Activated CD8-positive, alpha-beta memory T cell treated with anti-CD3 and anti-CD28 coated beads for 4 hours (primary cell): ENCODE results near the gene MYB.
A peak's percentile ranks its signal among the peaks of the same experiment; 100 is the strongest.
"Not testable (repeated sequence)": the region's sequence is repeated elsewhere in the genome, so short reads cannot be mapped to it uniquely, and the experiment has no call there.

Experiments used
- DNase-seq, 2 donors: peaks; one replicate each; pipeline ENCODE4 v3.0.0-alpha.2; 2020; ENCODE audit warnings: low read depth in 2 of 2

Gene MYB

DNA sequence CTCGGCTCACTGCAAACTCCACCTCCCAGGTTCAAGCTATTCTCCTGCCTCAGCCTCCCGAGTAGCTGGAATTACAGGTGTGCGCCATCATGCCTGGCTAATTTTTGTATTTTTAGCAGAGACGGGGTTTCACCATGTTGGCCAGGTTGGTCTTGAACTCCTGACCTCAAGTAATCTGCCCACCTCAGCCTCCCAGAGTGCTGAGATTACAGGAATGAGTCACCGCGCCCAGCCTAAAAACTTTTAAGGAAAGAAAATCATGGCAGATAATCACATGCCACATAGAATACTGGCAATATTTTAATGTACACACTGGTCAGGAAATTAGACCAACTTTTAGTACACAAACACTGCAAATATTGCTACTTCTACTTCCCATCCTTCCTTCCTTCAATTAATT, 16.7 kb upstream of the MYB start:
- not testable (repeated sequence) for DNase-seq

DNA sequence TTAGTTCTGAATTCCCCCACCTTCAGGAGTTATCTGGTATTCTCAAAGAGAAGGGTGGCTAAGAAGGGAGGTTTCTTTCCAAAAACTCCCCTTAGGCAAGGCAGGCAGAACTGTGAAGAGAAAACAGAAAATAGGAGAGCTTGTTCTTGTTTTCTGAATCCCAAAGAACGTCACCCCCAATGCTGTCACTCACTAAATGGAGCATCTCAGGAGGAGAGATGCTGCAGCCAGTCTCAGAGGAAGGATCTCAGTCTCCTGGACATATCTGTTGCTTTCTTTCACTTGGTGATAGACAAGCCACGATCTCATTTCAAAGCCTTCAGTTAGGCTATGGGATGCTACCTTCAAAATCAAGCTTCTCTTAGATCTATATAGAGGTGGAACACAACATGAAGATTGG, 16.1 kb upstream of the MYB start:
- no peak for DNase-seq

DNA sequence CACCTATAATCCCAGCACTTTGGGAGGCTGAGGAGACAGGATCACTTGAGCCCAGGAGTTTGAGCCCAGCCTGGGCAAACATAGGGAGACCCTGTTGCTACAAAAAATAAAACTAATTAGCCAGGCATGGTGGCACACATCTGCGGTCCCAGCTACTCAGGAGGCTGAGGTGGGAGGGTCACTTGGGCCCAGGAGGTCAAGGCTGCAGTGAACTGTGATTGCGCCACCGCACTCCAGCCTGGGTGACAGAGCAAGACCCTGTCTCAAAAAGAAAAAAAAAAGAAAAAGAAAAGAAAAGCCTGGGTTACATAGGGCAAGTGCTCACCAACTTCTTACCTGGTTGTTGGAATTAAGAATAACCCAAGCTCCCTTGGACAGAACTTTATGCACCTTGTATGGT, 14.6 kb upstream of the MYB start:
- DNase-seq, result no peak

DNA sequence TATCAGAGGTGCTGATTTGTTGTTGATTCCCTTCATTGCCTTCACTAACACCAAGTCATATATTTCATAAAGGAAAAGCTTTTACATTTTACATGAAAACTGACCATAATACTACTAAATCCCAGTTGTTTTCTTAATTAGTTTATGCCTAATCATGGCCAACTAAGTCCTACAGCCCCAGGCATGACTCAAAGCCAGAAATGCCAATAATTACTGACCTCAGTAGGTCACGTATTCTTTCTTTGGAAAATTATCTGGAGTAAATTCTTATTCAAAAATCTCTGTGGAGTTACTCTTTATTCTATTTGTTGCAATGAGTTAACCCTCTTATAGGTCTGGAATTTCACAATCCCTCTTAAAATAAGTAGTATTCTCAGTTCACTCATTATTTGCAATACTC, 13.5 kb upstream of the MYB start:
- DNase-seq, result no peak

DNA sequence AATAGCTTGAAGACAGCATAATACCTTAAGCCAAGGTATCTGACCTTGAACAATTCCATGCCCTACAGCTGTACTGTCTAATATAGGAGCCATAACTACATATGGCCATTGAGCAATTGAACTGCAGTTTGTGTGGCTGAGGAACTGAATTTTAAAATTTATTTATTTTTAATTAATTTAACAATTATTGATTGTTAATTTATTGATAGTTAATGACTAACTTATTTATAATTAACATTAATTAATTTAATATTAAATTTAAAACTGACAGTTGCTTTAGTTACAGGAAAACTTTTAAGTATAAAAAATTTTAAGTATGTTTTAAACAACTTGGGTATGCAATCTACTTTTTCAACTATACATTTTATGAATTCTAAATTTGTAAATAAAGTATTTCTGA, 12.3 kb upstream of the MYB start:
- DNase-seq, result no peak

DNA sequence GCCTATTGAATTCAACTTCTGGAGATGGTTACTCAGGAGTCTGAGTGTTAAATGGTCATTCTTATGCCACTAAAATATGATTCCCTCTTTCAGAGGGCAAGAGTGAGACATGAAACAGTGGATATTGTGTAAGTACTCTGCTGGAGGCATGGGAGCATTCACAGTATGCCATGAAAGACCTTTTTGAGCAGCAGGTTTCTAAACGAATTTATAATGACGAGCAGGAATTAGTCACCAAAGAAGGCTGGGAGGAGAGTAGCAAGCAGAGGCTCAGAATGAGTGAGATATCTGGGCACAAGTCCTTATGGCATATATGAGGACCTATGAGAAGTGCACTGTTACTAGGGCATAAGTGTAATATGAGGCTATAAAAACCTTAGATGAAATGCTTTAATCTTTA, 10.9 kb upstream of the MYB start:
- no peak for DNase-seq

DNA sequence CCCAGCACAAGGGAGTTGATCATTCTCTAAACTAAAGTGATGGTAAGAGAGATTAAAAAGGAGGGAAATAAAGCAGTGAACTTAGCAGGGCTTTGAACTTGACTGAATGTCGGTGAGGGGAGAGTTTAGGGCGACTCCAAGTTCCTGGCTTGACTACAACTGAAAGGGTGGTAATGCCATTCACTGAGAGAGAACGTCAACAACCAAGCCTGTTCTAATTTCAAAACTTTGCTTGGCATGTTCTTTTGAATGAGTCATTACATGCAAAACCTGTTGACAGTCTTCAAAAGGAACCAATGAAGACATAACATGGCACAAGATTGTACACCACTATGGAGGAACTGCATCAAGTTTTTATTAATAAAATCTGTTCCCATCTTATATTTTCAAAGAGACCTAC, 10.3 kb upstream of the MYB start:
- no peak for DNase-seq

DNA sequence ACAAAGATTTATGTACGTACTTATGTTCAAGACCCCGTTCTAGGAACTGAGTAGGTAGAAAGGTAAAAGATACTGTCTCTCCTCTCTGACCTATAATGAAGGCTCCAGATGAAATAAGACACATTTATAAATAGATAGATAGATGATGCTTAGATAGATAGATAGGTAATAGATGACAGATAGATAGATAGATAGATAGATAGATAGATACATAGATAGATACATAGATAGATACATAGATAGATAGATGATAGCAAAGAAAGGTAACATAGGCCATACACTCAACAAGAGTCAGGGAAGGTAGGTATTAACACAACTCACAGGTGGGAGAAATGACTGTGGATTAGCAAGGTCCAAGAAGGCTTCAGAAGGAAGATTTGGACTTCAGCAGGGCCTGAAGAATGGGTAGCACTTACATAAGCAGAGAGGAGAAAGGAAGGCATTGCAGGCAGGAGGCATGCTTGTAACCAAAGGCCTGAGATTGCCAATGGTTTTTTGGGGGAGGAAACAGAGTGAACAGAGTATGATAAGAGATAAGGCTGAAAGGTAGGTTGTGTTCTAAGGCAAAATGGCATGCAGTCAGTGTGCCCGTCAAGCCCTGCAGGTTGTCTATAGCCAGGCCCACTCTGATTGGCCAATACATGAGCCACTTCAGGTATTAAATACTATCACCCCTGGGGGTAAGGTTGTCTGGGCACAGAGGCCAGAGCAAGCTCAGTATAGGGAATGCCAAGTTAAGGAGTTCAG, 7.7 kb upstream of the MYB start:
- no peak for DNase-seq

DNA sequence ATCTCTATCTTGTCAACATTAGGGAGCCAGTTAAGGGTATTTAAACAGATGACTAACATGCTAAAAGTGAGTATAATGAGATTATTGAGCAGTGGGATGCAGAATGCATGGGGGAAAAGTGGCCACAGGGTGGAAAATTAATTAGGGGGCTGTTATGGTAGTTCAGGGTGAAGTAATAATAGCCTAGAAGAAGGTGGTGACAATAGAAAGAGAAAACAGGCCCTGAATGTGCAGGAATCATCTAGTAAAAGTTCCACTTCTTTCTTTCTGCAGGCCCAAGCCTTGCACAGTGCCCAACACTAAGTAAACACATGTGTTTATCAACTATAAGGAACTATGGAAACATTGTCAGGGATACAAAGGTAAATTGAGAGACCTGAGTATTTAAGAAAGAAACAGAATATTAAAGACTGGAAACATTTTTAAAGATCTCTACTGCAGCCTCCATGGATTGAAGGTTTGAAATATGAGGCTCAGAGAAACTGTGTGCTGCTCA, 7.1 kb upstream of the MYB start:
- DNase-seq, result no peak

DNA sequence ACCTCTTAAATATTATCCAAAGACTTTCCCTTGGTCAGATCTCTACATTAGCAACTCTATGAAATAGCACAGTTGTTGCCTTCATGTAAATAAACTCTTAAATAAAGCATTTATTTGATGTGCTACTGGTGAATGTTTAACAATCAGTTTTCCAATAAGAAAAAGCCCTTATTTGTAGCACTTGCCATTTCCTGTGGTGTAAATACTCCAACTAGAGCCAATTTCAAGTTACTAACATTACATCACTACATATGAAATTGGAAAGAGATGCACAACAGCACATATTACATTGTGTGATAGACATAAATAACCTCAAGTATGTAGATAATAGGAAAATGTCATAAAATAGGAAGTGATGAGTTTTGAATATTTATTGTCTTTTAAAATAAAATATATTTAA, 5.0 kb upstream of the MYB start:
- DNase-seq, result no peak

DNA sequence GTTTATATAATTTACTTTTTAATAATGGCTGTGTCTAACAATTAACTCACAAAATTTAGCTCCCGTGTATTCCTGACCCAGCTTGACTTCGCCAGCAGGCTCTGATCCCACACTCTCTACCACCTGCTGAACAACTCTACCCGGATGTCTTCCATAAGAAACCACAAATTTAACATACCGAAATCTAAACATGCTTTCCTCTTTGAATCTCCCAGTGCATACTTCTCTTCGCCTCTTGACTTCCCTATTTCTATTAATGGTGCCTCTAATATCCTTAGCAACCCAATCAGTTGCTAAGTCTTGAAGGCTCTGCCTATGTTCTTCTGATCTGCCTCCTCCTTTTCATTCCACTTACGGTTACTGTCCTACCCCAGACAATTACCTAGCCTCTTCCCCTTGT, 4.6 kb upstream of the MYB start:
- no peak for DNase-seq

DNA sequence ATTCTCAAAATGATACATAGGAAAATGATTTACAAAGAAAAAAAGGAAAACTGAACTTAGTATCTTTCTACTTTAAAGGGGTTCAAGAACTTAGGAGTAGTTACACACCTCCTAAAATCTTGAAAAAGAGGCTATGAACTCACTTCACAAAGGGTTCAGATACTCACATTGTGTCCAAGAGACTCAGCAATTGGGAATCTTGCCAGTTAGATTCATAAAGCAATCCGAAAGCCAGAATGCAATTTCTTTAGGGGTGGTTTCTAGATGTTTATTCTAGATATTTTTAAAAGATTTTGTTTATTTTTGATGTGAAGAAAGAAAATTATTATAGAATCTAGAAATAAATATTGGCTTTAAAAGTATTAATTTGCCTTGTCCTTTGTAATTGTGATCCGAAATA, 1.7 kb upstream of the MYB start:
- no peak for DNase-seq

DNA sequence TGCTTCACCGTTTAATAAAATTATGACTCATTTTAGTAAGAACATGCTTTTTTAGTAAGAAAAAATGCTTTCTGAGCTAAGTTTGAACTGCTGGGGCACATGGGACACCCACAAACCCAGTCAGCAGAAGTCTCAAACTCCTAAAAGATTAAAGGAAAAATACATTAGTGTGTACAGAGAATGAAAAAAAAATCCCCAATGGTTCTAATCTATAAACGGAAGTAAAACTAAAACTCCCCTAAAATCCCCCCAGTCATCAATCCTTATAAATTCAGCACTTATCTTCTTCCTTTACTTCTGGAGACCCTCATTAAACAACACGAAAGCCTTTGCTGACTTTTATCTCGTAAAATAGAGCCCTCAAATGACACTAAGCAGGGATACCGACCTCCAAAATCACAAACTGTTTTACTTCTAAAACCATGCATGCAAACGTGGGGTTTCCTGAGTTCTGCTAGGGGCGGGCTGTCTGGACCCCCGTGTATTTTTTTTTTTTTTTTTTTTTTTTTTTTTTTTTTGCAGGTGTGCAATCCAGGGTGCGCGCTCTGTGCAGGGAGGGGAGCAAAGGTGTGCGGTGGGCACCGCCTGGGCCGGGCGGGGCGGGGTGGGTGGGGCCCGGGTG, 1.1 kb upstream of the MYB start:
- DNase-seq, result no peak

DNA sequence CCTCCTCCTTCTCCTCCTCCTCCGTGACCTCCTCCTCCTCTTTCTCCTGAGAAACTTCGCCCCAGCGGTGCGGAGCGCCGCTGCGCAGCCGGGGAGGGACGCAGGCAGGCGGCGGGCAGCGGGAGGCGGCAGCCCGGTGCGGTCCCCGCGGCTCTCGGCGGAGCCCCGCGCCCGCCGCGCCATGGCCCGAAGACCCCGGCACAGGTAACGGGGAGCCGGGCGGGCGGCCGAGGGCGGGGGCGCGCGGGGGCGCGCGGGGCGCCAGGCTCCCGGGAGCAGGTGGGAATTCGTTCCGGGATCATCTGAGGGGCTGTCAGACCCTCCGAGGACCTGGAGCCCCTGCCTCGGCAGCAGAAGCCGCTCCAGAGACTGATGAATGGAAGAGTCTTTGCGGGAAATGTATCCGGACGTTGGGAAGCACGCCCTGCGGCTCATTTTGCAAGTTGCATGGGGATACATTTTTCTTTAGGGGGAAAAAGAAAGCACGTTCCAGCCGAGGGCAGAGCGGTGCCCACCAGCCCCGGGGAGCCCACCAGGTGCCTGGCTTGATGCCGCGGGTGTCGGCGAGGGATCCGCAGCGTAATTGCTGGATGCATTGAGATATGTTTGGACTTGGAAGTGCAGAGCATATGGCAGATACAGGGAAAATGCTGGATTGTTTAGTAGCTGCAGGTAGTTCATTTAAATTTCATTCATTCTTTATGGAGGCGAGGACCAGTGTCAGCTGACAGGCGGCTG, 394 bp downstream of the MYB start:
- DNase-seq, result no peak

DNA sequence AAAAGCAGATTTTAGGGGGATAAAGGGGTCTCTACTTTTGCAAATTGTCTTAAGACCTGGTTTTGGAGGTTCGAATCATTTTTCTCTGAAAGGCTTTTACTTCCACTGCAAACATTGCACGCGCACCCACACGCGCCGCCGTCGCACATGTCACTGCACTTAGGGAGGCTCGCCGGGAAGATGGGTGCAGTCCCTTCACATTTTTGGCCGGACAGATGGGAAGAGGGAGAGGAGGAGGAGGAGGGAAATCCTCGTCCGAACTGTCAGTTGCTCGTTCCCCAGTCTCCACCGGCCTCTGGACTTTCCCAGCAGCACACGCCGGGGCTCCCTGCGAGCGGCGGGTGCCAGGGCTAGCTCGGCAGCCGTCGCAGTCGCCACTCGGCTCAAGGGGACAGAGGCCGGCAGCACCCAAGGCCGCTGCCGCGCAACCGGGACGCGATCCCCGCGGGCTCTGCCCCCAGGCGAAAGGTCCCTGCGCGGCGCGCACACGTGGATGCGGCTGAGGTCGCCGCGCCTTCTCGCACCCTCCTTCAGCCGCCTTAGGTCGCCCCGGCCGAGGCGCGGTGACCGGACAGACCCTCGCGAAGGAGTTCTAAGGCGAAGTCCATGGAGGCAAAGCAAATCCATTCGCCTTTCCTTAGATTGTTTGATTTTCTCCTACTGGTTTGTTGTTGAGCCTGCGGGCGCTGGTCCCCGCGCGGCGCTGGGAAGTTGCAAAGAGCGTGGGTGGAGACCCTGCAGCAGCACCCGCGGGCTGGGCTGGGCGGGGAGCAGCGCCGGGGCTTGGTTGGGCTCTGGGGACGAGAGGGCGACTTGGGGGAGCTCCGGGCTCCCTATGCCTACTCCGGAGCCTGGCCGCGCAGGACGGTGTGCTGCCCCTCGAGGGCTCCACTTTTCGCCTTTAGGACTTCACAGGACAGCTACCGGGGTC, 1.2 kb downstream of the MYB start:
- DNase-seq, result no peak

DNA sequence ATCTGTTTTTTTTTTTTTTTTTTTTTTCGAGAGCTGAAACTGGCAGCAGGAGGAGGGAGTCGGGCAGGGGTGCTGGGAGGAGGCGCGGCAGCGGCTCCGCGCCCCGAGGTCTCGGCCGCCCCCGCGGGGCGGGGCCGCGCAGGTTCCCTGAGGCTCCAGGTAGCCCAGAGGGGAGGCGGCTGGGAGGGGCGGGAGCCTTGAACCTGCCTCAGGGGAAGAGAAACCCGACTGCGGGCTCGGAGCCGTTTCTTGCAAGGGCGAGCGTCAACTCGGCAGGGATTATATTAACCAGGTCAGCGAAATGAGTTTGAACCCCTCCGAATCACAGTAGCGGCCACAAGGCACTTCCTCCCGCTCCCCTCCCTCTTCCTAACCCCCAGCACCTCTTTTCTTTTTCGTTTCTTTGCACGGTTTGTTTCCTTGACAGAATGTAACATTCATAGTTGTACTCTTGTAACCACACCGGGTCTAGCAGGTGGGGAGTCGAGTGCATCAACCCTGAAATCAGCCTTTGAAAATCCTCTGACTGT, 2.0 kb downstream of the MYB start:
- peak; percentile 41 to 45 for DNase-seq

DNA sequence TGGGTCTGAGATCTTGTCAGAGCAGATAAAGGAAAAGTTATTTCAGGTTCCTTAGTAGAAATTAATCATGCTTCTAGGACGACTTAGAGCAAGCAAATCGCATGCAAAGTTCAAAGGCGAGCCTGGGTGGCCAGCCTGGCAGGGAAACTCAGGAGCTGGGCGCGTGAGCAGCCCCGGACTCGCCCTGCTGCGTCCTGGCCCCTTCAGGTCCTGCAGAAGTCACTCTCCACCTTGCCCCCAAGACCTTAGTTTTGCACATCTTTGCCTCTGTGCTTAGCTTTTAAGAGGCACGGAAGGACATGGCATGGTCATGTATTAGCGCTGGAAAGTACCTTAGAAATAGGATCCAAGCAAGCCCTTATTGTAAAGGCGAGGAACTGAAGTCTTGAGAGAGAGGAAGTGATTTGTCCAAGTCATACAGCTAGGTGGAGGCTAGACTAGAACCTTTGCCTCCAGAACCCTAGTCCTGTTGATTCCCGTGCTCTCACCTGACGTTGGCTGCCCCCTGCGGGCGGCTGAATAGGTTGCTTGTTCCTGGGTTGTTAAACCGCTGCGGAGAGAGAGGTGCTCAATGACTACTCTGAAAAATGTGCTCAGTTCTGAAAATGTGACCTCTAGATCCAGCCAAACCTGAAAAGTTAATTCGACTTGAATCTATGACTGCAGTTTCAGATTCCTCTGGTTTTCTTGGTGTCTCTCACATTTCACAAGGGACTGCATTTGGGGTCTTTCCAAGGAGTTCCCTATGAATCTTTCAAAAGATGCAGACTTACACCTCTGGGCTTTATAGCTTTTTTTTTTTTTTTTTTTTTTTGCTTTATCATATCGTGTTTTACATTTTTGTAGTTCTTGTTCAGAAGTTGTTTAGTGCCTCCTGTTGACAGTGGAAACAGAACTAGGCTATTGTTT, 2.7 kb downstream of the MYB start:
- DNase-seq, result peak; percentile 53 to 59

DNA sequence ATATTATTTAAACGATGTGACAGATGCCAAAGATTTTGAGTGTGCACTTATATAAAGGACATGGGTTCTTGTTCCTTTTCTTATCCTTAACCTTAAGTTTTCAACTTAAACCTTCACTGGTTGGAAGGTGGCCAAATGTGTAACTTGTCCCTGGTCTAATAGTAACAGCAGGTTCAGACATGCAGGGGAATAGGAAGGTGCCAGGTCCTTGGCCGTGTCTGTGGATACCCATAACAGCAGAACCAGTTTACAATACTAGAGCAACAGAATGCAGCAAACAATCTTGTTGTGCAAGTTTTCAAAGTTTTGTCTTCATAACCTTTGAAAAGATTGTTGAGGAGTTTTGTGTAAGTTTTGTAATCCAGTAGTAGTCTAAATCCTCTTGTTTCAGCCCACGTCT, 4.4 kb downstream of the MYB start:
- no peak for DNase-seq

DNA sequence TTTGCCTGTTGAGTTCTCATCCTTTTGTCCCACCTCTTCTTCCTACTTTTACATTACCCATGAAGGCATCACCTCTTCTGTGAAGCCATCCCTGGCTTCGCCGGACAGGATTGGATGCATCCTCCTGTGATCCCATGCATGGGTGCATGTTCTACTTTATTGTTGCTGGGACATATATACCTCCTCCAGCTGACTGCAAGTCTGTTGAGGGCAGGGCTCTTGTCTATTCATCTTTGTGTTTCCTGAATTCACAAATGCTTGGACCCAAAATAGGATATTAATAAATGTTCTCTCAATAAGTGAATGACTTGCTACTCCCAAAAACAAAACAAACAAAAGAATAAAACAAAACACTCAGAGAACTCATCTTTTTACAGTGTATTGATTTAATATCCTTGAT, 5.1 kb downstream of the MYB start:
- no peak for DNase-seq

DNA sequence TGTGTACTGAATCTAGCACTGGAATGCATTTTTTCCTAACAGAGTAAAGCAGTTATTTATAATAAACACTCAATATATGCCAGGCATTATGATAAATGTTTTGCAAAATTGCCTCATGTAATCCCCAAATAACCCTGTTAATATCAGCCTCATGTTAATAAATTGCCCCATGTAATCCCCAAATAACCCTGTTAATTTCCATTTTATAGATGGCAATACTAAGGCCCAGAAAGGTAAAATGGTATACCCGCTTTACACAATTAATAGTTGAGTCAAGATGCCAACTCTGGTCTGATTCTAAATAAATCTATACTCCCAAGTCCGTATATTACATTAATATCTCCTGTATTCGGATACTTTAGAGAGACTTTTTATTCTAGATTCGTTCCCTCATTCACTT, 6.3 kb downstream of the MYB start:
- DNase-seq, result no peak

DNA sequence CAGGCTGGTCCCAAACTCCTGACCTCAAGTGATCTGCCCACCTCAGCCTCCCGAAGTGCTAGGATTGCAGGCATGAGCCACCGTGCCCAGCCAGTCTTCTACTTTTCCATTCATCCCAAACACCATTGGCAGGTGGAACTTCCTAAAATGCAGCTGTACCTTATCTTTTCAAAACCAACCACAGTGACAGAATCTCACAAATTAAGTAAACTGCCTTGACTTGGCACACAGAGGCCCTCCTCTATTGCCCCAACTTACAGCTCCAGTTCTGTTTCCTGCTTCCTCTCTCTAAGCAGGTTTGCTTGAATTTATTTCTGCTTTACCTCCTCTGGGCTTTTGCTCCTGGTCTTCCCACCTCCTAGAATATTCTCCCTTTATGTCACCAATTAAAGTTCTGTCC, 7.6 kb downstream of the MYB start:
- DNase-seq, result no peak
